Endothelial cell of umbilical vein (primary cell): Measurements from ENCODE around the gene POLR2E. TPM values are rescaled to one million over a fixed set of nuclear protein-coding genes. Genes with fewer than 3 reads are reported as not detected.

Experiments used
- BruUV-seq: library from RNA; stranded (reverse); fragments of 400-500 nt; replicated peaks from 2 replicates; lab custom pipeline; 2021; lab: Mats Ljungman, UMichigan
- CTCF ChIA-PET: fragments of 300-600, 350-600 bp; sonication (Branson Sonifier 250); formaldehyde crosslinking; loops from one replicate; lab custom pipeline; 2021; ENCODE audit warnings: antibody characterized with exemption, inconsistent platforms; lab: Charles Lee
- POLR2A ChIA-PET: fragments of 300-600, 350-600 bp; sonication (Branson Sonifier 250); formaldehyde crosslinking; loops from one replicate; lab custom pipeline; 2021; ENCODE audit warnings: antibody characterized with exemption, inconsistent platforms; lab: Charles Lee
- DNase-seq: peaks from one replicate; pipeline ENCODE4 v3.0.0-alpha.2; 2011; ENCODE audit warnings: low read depth, low spot score
- FAIRE-seq: peaks from 2 replicates; lab custom pipeline; 2011; peaks lifted over from hg19 to GRCh38; lab: Jason Lieb, UNC
- H2AFZ ChIP-seq: 2 replicates; pipeline ENCODE4 v1.6.0; 2012; ENCODE audit warnings: low read depth, low read length, control low read depth, inconsistent platforms
- H3K27ac ChIP-seq: 2 replicates; pipeline ENCODE4 v1.5.1; 2011; ENCODE audit warnings: low read depth, mild to moderate bottlenecking, control low read depth, low read length, moderate library complexity; ENCODE audit not compliant: insufficient read depth
- H3K27me3 ChIP-seq, 2 experiments: 2 replicates each; pipeline versions ENCODE4 v1.6.0 to v1.6.1; 2011; ENCODE audit warnings: low read length in 2 of 2, mixed read lengths in 1 of 2; ENCODE audit not compliant: control insufficient read depth in 2 of 2, insufficient read depth in 2 of 2
- H3K36me3 ChIP-seq, 2 experiments: 2 replicates in 1 of 2; 3 replicates in 1 of 2; pipeline ENCODE4 v1.5.1; 2011; ENCODE audit warnings: low read length in 2 of 2, mild to moderate bottlenecking in 1 of 2, moderate library complexity in 1 of 2; ENCODE audit not compliant: control insufficient read depth in 2 of 2, insufficient read depth in 2 of 2; ENCODE audit errors: extremely low read depth in 1 of 2
- H3K4me1 ChIP-seq: 3 replicates; pipeline ENCODE4 v1.5.1; 2011; ENCODE audit warnings: mild to moderate bottlenecking, low read length; ENCODE audit not compliant: control insufficient read depth, insufficient read depth; ENCODE audit errors: extremely low read depth
- H3K4me2 ChIP-seq: 2 replicates; pipeline ENCODE4 v1.6.1; 2011; ENCODE audit warnings: low read length, control low read depth, mixed read lengths; ENCODE audit not compliant: insufficient read depth
- H3K4me3 ChIP-seq, 3 experiments: fragments of 200-600 bp in 1 of 3; sonication (generic), shearing (Covaris generic) in 1 of 3; replicated peaks in 1 of 3; 2 replicates each; pipeline ENCODE4 v1.5.1; 2011 to 2016; ENCODE audit warnings: control low read depth in 3 of 3, low read length in 3 of 3, mild to moderate bottlenecking in 2 of 3, inconsistent platforms in 1 of 3, low read depth in 1 of 3, moderate library complexity in 1 of 3; ENCODE audit not compliant: insufficient read depth in 1 of 3
- H3K79me2 ChIP-seq: 2 replicates; pipeline ENCODE4 v1.6.0; 2012; ENCODE audit warnings: low read length, inconsistent platforms; ENCODE audit not compliant: control insufficient read depth, insufficient read depth
- H3K9ac ChIP-seq: replicated peaks from 2 replicates; pipeline ENCODE3; 2011; ENCODE audit warnings: low read length, control low read depth; ENCODE audit not compliant: insufficient read depth; ENCODE audit errors: extremely low read depth
- H3K9me1 ChIP-seq: replicated peaks from 3 replicates; pipeline ENCODE4 v1.6.0; 2011; ENCODE audit warnings: mild to moderate bottlenecking, low read length; ENCODE audit not compliant: control insufficient read depth, insufficient read depth; ENCODE audit errors: extremely low read depth
- H3K9me3 ChIP-seq: replicated peaks from 2 replicates; pipeline ENCODE4 v1.5.1; 2012; ENCODE audit warnings: low read length, inconsistent platforms; ENCODE audit not compliant: control insufficient read depth, insufficient read depth
- H4K20me1 ChIP-seq: replicated peaks from 2 replicates; pipeline ENCODE3; 2011; ENCODE audit warnings: mild to moderate bottlenecking, low read length; ENCODE audit not compliant: control insufficient read depth, insufficient read depth; ENCODE audit errors: extremely low read depth
- CTCF ChIP-seq, 2 donors: IDR thresholded peaks; 1 replicate in 1 of 2; 2 replicates in 1 of 2; pipeline ENCODE4 v1.5.1; 2011; ENCODE audit warnings: low read length in 2 of 2, mild to moderate bottlenecking in 2 of 2, moderate library complexity in 2 of 2, control low read depth in 1 of 2, inconsistent platforms in 1 of 2, low read depth in 1 of 2; ENCODE audit not compliant: insufficient read depth in 1 of 2; ENCODE audit errors: extremely low read depth in 1 of 2
- GATA2 ChIP-seq: IDR thresholded peaks from 2 replicates; pipeline ENCODE4 v1.7.0; 2011; ENCODE audit warnings: low read depth, mild to moderate bottlenecking, moderate library complexity, mixed read lengths, low read length; ENCODE audit not compliant: insufficient read length, insufficient read depth
- JUN ChIP-seq: IDR thresholded peaks from 2 replicates; pipeline ENCODE4 v1.6.1; 2011; ENCODE audit warnings: borderline replicate concordance, low read depth; ENCODE audit not compliant: insufficient read length, insufficient read depth
- MAX ChIP-seq: IDR thresholded peaks from 2 replicates; pipeline ENCODE4 v1.6.1; 2011; ENCODE audit not compliant: insufficient read depth, insufficient read length
- MYC ChIP-seq: IDR thresholded peaks from one replicate; pipeline ENCODE4 v1.6.1; 2011; ENCODE audit warnings: mild to moderate bottlenecking, low read depth, low read length
- POLR2A ChIP-seq: IDR thresholded peaks from 2 replicates; pipeline ENCODE4 v1.6.1; 2012; ENCODE audit warnings: low read depth, mild to moderate bottlenecking, control low read depth, low read length
- dilution Hi-C: fragments of 300-500 bp; cut with MboI; formaldehyde crosslinking; loops from one replicate; pipeline ENCODE4 v1.15.0; 2019; ENCODE audit warnings: low sequenced_read_pairs; ENCODE audit not compliant: extremely low pct_ligation_motif_present
- intact Hi-C: fragments of 100-400 bp; cut with micrococcal nuclease; formaldehyde crosslinking; loops from one replicate; pipeline ENCODE4 v1.10.0; 2022
- polyA plus RNA-seq, 4 experiments: library from polyadenylated mRNA; depleted of rRNA in 3 of 4; stranded (reverse) in 3 of 4; unstranded in 1 of 4; fragments of >200 nt; gene quantifications; 2 replicates each; pipeline versions ENCODE4 v1.2.1 to v1.2.3, GENCODE V29; 2011 to 2012; ENCODE audit warnings: missing spikeins in 1 of 4
- total RNA-seq: library from RNA; stranded (reverse); gene quantifications from 2 replicates; pipeline ENCODE4 v1.2.3, GENCODE V29; 2021

Gene POLR2E
- total and polyA plus RNA-seq, 2 donors (not counting 3 experiments of a cell fraction or from before 2014, with no cell fraction given): 272 to 344 TPM

DNA sequence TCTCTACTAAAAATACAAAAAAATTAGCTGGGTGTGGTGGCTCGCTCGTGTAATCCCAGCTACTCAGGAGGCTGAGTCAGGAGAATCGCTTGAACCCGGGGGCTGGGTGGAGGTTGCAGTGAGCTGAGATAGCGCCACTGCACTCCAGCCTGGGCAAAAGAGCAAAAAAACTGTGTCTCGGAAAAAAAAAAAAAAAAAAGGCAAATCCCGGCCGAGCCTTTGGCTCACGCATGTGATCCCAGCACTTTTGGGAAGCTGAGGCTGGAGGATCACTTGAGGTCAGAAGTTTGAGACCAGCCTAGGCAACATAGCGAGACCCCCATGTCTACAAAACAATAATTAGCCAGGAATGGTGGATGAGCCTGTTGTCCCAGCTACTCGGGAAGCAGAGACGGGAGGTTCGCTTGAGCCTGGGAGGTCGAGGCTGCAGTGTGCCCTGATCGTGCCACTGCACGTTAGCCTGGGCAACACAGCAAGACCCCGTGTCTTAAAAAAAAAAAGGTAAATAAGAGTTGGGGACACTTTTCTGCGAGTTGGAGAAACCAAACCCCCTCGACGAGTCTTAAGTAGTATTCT is 8.0 kb upstream of the POLR2E start:
- FAIRE-seq (no peak), DNase-seq (no peak)
- ChIA-PET POLR2A (interaction anchor here (0.7 to 1.6 kb wide), 5 partner anchors 20 to 150 kb away, joined by 3 to 4 read pairs (median 3); no protein-coding TSS in a partner anchor), CTCF (interaction anchor here (1.0 to 2.8 kb wide), 7 partner anchors 10 to 111 kb away, joined by 3 to 21 read pairs (median 4); no protein-coding TSS in a partner anchor)
- peak overlapping the region; percentile 93 for H3K27ac ChIP-seq
- no peak overlapping the region for H3K9ac ChIP-seq
- H3K4me1 ChIP-seq: peaks cover 31% of the 10 kb centered on the region
- H3K79me2 ChIP-seq: peaks cover 18% of the 10 kb centered on the region
- no peaks in the 10 kb centered on the region for H3K27me3 ChIP-seq
- no peak overlapping the region for H3K4me3 ChIP-seq
- no peaks in the 10 kb centered on the region for H3K9me1 ChIP-seq
- H2AFZ ChIP-seq: no peak overlapping the region
- H4K20me1 ChIP-seq: no peaks in the 10 kb centered on the region
- BruUV-seq: TSS peak; percentile 71
- dilution Hi-C loops: no loop called here
- TF ChIP-seq JUN: no peak
- no peak for TF ChIP-seq MYC
- TF ChIP-seq GATA2: no peak
- no peak for TF ChIP-seq MAX
- TF ChIP-seq POLR2A: no peak
- TF ChIP-seq CTCF (IDR thresholded peaks at IDR 0.05; ENCODE audit: extremely low read depth in 1 of 2, insufficient read depth in 1 of 2, low read depth in 1 of 2, low read length in 2 of 2): no peak
- peaks cover 2% of the 10 kb centered on the region for H3K9me3 ChIP-seq
- H3K4me2 ChIP-seq: no peak overlapping the region
- intact Hi-C loops: loop anchor here (2.0 to 10.0 kb wide), 2 partner anchors 138 to 168 kb away; partner anchors contain the start of gene ATP5F1D
- peaks cover 2 to 16% of the 10 kb centered on the region in 2 experiments for H3K36me3 ChIP-seq
